GM21360 (cell line): ENCODE measurements around the gene SCD.

Experiments
- ATAC-seq: cut with Tn5 transposase; IDR thresholded peaks from one replicate; pipeline ENCODE4 v1.9.1; 2021; ENCODE audit warnings: mild to moderate bottlenecking, moderate library complexity; ENCODE audit not compliant: unreplicated experiment

Gene SCD

DNA sequence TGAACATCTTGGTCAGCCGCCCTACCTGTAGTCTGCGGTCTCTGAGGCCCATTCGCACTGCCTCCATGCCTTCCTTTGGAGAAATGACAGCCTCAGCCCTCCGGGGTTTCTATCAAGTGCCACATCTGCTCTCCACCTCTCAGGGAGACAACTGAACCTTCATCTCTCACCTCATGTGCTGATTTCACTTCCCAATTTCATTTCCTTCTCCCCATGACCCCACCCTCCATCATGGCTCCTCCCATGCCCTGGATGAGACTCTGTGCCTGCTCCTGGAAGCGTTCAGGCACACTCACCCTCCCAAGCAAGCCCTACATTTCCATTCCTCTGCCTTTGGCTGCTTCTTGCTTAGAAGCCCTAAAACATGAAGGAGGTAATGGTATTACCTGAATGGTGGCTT, 7.8 kb upstream of the SCD start:
- peak; percentile 58 for ATAC-seq

GRCh38 chr10:100340948-100341847, 5.8 kb upstream of the SCD start:
- no peak for ATAC-seq

- no peak for ATAC-seq
These were observed 4.9 kb upstream of the SCD start for GRCh38 chr10:100341953-100342626.

- ATAC-seq: no peak
These were observed 4.4 kb upstream of the SCD start for GRCh38 chr10:100342627-100342972.

DNA sequence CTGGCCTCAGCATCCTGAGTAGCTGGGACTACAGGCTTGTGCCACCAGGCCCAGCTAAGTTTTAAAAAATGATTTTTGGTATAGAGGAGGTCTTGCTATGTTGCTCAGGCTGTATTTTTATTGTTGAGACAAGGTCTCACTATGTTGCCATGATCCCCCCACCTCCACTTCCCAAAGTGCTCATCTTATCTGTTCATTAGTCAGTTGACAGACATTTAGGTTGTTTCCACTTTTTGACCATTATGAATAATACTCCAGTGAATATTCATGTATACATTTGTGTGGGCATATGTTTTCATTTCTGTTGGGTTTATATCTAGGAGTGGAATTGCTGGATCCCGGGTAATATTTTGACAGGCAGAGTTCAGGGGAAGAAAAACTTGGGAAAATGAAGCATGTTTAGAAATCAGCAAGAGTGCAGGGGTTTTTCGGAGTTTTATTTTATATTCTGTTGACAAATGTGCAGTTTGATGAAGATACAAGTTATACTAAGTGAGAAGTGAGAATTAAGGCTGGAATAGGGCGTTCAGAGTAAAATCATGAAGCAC, 2.7 kb upstream of the SCD start:
- ATAC-seq: no peak

DNA sequence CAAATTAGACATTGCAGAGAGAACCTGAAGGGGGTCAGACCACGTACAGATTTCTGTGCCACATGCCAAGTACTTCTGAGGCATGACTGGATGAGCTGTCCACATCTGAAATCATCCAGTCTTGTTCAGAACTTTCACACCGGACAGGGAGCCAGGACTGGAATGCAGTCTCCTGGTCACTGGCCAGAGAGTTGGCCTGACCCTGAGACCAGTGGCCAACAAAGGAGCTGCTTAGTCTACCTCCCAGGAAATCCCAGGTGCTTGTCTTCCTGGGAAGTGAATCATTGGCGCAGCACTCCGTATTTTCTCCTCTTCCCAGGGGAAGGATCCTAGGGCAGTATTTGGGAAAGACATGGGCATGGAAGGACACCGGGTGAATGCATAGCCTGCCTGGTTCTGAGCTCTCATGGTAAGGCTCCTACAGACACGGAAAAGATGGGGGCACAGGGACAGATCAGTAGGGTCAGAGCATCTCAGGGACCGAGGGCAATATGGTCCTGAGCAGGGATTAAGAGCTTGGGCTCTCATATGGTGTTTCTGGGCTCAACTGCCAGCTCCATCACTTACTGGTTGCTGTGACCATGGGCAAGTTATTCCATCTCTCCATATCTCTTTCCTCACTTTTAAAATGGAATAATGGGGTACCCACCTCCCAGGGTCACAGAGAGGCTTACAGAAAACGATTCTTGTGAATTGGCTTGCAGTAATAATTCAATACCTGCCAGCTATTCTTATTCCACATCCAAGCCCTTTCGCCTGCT, 1.3 kb upstream of the SCD start:
- ATAC-seq: no peak

- peak; percentile 52 for ATAC-seq
These were observed 675 bp upstream of the SCD start for GRCh38 chr10:100346351-100346764.

DNA sequence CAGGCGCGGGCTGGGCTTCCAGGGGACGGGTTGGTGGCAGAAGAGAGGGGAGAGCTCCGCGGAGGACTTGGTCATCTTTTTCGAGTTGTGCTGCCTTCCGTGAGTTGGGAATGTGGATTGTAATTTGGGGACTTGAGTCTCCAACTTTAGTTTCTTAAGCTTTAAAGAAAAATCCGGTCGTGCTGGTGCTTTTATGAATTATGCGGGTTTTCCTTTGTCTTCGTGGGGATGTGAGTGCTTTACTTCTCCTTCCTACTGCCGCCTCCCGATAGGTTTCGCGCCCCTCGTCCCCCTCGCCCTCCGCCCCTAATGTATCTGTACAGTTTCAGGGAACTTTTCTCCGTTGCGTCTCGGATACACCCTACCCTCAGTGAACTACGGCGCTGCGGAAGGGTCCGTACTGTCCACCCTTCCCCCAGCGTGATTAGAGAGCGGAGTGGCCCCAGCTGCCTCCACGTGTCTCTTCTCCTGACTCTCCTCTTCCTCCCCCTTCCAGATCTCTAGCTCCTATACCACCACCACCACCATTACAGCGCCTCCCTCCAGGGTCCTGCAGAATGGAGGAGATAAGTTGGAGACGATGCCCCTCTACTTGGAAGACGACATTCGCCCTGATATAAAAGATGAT, 649 bp downstream of the SCD start:
- no peak for ATAC-seq

- no peak for ATAC-seq
These were observed 1.4 kb downstream of the SCD start for GRCh38 chr10:100348389-100348927.

DNA sequence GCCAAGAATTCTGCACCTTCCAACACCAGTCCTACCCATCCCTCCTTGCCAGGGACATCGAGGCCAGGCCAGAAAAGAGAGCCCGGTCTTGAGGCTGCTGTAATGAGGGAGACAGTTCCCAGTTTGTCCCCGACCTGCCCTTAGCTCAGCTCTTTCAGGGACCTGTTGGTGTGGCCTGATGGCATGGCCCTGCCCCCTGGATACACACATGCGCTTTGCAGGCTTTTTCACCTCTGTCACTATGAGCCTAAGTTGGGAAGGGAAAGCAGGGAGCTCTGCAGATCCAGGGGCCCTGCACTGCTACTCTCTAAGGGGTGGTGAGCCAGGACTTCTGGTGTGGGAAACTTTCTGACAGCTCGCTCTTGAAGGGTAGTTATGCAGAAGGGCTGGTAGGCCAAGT, 2.1 kb downstream of the SCD start:
- ATAC-seq: no peak

DNA sequence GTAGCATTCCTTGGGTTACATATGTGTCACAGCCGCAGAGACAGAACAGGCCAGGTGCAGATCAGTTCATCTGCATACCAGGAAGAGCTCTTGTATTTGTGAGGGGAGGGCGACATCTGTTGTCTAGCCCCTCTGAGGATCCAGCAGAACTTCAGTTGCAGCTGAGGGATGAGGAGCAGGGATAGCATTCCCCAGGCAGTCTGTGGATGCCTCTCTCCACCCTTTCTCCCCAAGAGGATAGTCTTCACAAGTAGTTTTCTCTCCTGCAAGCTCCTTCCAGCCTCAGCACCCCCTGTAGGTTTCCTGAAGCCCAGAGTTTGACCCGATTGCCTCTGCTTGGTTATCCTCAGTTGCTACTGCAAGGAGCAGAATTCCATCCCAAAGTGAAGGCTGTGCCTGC, 2.6 kb downstream of the SCD start:
- ATAC-seq: no peak

DNA sequence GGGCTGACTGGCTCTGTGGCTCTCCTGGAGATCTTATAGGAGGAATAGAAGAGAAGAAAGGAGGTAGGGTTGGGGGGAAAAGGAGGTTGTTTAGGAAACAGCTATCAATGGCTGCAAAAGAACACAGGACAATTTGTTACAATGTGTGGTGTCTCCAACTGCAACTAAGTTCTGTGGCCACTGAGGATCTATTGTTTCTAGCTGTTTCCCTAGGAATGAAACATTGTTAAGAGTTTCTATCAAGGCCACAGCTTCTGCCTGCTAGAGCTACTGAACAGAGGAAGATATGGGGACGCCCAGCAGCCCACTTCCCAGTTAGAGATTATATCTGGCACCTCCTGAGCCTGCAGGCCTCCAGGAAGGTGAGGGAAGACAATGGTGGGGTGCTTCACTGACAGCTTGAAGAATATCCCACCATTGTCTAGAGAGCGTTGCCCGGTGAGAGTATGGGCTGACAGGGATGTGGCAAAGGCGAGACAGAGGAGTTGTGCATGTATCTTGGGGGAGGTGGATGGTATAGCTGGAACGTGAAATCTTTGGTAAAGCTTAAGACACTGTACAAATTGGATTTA, 4.0 kb downstream of the SCD start:
- no peak for ATAC-seq

- ATAC-seq: no peak
These were observed 6.9 kb downstream of the SCD start for GRCh38 chr10:100353770-100354485.

DNA sequence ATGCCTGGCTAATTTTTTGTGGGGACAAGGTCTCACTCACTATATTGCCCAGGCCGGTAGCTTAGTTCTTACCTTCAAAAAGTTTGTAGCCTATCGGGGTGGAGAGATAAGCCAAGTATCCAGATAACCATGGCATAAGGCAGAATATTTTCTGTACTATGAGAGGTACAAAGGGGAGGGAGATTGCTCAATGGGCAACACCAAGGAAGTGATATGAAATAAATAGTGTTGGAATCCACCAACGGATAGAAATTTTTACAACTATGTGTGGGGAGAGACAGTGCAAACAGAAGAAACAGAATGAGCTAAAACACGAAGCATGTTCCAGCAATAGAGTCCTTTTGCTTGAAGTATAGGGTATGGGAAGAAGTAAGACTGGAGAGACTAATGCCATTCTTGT, 8.1 kb downstream of the SCD start:
- no peak for ATAC-seq

DNA sequence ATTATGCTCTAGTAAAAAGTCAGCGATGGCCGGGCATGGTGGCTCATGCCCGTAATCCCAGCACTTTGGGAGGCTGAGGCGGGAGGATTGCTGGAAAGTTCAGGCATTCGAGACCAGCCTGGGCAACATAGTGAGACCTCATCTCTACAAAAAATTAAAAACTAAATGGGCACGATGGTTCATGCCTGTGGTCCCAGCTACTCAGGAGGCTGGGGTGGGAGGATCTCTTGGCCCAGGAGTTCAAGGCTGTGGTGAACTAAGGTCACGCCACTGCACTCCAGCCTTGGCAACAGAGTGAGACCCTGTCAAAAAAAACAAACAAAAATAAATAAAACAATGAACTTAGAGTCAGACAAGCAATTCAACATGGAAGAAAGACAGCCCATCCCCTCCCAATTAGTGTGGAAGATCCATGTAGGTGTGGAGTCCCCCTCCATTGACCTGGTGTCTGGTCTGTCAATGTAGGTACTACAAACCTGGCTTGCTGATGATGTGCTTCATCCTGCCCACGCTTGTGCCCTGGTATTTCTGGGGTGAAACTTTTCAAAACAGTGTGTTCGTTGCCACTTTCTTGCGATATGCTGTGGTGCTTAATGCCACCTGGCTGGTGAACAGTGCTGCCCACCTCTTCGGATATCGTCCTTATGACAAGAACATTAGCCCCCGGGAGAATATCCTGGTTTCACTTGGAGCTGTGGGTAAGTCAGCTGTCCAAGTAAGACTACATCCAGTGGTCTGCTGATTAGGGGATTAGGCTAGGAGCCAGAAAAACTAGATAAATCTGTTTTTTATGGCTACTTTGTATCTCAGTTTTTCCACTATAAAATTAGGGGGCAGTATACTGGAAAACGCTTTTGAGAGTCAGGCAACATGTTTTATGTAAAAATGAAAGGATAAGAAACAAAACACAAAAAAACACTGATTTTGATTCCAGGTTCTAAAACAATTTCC, 9.3 kb downstream of the SCD start:
- ATAC-seq: no peak

DNA sequence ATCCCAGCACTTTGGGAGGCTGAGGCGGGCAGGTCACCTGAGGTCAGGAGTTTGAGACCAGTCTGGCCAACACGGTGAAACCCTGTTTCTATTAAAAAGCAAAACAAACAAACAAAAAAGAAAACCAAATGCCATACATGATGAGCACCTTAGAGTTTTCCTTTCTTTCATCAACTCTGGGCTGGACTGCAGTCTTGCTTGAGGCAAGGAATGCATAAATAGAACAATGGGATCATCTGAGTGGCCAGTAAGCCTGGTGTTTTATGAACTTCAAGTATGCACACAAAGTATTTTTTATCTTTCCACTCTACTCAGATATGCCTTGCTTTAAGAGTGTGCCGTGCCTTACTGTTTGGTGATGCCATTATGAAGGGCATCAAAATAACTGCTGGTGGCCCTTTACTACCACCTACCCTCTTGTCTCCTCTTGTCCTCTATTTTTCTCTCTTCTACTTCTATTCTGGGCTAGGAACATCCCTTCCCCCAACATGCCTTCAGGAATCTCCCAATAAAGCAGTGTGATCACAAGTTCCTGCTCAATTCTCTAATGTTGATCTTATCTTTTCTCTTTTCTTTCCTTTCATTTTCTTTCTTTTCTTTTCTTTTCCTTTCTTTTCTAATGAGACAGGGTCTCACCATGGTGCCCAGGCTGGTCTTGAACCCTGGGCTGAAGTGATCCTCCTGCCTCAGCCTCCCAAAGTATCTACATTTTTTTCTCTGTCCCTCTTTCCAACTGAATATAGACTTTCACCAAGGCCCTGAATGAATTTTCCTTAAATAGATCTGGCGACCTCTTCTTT, 10.2 kb downstream of the SCD start:
- ATAC-seq: no peak

DNA sequence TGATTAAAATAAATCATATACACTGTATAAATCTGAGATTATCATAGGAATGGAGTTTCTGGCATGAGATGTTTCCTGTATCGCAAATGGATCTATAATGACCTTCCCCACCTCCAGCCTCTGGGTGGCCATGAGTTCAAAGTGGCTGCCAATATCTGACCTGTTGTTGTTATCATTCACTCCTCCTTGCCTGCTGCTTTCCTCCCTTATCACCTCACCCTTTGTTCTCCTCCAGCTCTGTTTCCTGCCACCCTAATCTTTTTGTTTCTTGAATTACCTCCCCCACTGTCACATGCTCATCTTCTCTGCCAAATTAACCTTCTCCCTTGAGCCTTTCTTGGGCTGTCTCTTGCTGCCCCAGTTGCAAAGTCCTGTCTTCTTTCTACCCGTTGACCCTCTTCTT, 12.0 kb downstream of the SCD start:
- ATAC-seq: no peak
